Measurements from ENCODE around the gene PEX14.

PEX14 gene

DNA sequence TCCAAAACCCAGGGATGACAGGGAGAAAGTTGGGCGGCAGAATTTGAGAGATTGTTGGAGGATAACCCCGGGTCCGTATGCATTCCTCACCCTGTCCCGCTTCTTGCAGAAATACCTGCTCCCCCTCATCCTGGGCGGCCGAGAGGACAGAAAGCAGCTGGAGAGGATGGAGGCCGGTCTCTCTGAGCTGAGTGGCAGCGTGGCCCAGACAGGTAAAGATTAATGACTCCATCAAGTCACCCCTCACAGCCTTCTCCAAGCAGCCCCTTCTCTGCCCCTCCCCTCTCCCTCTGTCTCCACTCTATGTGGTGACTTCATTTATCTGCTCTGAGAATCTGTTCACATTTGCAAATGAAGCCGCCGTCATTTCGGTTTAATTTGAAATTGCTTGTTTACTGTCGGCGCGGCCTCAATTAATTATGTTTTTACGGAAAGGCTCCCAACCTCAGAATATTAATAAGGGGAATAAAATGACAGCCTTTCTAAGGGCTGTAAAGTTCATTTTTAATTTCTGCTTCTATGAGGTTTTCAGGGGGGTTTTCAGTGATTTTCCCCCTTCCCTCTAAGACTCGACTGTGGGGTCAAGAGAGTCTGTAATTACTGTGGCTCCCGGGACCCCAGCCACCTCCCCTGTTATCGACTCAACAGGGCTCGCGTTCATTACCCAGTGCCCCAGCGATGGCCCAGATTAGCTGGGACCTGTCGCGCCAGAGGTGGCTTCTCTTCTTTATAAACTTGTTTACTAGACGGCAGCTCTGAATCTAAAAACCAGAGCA, 148.3 kb downstream of the PEX14 start:
- DNase-seq, result no peak

DNA sequence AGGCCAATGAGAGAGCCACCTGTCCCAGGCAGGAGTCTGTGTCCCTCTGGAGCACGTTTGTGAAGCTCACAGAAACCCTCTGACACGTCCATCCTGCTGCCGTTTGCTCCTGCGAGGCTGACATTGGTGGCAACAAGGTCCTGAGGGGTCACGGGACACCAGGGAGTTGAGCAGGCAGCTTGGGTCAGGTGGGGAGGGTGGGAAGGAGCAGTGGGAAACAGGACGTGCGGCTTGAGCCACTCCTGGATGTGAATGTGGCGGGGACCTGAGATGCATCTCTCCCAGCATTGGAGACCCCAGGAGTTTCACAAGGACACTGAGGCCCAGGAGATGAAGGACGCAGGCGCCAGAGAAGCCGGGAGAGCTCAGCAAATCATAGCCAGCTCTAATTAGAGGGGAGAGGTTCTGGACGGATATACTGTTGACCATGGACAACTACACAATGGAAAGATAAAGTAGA, 149.0 kb downstream of the PEX14 start:
- DNase-seq, result no peak

DNA sequence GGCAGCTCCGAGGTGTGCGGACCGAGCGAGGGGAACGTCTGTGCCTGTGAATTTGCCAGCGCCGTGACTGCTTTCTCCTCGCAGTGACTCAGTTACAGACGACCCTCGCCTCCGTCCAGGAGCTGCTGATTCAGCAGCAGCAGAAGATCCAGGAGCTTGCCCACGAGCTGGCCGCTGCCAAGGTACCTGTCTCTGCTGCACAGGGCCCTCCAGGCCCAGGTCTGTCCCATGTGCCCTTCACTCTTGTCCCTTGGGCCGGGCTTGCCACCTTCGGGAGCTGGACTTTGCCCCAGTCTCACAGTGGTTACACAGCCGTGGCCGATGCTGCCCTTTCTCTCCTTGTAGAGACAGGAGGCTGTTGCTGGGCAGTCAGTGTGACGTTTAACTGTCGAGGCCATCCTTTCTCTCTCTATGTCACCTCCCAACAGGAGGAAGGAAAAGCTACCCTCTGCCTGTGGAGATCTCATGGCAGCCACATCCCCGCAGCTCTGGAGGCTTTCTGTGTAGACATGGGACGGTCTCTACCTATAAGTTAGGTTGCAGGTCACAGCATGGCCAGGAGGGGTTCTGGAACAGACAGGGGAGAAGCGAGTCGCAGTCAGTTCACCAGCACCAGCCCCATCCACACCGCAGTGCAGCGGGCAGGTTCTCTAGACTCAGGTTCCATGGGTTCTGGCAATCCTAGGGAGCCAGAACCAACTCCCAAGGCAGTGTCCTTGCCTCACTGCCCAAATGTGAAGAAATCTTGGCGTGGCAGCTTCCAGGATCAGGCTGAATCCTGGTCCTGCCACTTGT, 149.7 kb downstream of the PEX14 start:
- no peak for DNase-seq

DNA sequence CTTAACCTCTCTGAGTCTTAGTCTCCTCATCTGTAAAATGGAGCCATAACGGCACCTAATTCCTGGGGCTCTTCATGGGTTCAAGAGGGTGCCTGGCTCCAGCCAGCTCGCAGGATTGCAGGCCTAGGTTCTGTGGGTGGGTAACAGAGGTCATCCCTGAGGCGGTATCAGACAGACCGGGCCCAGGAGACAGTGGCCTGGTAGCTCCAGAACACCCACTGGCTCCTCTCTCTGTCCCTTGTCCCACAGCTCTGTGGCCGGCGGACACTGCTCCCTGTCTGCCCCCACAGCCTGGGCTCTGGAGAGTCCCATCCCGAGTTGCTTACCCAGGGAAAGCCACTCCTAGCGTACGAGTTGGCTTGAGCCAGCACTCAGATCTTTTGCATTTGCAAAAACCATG, 150.3 kb downstream of the PEX14 start:
- DNase-seq, result no peak

DNA sequence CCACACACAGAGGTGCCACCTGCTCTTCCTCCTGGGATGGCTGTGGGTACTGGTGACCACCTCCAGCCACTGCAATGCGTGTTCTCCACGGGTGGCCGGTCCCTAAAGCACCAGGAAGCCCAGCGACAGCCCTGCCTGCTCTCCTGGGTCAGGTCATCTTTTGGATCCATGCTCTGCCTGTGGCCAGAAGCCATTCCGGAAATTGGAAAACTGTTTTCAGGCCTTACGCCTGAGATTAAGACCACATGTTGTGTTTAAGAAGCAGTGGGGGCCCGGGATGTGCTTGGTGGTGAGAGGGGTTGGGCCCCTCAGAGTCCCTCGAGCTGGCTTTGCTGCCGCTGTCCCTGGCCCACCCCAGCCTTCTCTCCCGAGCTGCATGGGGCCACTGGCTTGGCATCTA, 150.8 kb downstream of the PEX14 start:
- DNase-seq, result no peak

DNA sequence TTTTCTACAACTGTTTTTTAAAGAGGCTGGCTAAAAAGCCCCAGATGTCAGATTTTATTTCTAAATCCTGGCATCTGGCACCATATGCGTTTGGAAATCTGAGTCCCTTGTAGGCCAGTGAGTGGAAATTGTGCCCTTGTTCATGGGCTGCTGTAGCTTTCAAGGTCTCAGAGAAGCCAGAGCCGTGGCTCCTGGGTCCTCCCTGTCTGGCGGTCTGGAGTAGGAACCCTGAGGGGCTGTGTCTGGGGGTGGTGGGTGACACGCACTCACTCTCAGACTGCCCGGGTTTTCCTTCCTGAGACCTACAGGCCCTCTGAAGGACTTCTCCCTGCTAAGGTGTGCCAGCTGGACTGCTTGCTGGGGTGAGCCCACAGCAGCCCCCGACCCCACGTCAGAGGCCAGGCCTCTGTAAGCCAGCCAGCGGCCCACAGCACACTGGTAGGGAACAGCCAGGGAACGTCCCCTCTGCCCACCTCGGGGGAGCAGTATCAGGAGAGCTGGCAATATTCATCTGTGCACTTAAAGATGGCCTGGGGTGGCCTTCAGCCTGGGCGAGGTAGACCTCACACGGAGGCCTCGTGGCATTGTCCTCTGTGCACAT, 151.5 kb downstream of the PEX14 start:
- no peak for DNase-seq

DNA sequence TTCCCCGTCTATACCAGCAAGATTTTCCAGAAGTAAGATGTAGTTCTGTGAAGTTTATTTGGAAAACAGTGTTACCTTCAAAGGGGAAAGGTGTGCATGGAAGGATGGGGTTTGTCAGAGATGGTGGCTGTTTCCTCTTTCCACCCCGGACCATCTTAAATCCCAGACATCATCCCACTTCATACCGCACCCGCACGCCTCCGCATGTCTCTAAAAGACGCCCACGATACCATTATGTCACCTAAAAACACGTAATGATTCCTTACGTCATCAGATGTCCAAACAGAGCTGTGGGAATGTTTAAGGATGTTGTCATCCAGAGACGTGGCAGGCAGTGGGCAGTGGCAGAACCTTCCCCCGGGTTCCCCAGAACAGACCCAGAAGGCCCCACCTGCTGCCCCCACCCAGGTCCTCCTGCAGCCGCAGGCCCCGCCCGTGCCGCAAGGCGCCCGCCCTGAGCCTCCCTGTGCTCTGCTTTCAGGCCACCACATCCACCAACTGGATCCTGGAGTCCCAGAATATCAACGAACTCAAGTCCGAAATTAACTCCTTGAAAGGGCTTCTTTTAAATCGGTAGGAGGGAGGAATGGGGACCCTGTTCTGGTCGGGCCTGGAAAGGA, 152.2 kb downstream of the PEX14 start:
- no peak for DNase-seq

DNA sequence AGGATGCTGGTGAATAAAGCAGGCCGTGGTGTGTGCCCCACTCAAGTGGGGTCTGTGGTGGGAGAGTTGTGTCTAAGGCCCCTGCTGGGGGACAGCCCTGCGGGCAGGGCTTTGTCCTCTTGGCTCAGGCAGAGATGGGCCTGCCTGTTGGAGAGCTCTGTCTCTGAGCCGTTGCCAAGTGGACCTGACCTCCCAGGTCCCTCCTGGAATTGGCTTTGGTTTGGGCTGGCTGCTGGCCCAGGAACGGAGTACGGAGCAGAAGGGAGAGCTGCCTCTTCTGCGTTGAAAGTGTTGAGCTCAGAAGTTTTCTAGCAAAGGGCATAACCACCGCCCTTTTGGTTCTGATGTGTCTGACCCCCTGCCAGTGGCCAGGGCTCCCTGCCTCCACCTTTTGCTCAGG, 153.9 kb downstream of the PEX14 start:
- no peak for DNase-seq

DNA sequence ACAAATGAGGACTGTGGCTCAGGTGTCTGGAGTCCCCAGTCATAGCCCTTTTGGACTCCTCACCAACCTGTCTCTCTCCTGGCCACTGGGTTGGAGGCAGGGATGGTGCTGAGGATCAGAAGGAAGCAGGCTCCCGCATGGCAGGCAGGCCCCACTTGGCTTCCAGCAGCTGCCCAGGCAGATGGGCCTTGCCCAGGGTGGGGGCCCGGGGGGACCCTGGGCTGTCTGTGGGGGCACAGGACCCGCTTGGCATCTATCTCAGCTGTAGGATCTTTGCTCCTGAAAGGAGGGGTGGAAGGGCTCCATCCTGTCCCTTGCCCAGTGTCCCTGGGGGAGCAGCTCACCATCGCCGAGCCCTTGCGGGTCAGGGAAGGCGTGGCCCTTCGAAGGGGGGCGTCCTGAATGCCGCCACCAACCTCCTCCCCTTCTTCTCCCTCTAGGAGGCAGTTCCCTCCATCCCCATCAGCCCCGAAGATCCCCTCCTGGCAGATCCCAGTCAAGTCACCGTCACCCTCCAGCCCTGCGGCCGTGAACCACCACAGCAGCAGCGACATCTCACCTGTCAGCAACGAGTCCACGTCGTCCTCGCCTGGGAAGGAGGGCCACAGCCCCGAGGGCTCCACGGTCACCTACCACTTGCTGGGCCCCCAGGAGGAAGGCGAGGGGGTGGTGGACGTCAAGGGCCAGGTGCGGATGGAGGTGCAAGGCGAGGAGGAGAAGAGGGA, 154.5 kb downstream of the PEX14 start:
- no peak for DNase-seq

DNA sequence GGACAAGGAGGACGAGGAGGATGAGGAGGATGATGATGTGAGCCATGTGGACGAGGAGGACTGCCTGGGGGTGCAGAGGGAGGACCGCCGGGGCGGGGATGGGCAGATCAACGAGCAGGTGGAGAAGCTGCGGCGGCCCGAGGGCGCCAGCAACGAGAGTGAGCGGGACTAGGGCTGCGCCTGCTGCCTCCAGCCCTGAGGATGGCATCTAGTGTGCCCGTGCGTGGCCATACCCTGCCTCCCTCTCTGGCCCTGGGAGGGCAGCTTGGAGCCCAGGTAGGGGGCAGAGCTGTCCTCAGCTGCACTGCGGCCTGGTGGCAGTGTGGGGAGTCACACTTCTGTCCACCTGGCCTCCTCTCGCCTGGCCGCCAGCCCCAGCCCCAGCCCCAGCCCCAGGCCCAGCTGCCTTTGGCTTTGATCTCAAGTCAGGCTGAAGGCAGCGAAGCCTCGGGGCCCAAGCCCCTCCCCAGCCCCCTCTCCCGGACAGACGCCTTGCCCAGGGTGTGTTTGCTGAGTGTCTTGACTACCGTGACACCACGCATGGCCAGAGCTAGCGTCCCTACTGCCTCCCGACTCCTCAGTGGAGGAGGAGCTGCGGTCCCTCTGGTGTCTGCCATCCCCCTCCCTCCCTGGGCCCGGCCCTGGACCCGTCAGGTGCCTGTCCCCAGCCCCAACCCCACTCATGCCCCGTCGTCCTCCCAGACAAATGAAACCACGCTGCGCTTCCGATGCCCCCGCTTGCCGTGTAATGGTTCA, 155.2 kb downstream of the PEX14 start:
- no peak for DNase-seq

DNA sequence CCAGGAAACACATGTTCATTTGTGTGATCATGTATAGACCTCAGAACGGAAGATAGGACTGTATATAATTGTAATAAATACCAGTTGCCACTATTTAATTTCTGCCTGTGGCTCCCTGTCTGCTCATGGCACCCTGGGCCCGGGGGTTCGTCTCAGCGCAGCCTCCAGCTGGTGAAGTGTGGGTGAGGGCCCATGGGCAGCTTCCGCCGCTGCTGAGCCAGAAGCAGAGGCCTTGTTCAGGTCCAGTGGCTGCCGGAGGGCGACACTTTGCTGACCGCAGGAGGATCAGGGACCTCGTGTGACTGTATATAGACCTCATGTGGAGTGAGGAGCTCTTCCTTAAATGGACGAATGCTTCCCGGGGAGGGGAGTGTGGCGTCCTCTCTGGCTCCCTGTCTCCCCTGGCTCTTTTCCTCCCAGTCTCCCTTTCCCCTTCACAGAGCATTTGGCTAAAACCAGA, 155.9 kb downstream of the PEX14 start:
- DNase-seq, result no peak

DNA sequence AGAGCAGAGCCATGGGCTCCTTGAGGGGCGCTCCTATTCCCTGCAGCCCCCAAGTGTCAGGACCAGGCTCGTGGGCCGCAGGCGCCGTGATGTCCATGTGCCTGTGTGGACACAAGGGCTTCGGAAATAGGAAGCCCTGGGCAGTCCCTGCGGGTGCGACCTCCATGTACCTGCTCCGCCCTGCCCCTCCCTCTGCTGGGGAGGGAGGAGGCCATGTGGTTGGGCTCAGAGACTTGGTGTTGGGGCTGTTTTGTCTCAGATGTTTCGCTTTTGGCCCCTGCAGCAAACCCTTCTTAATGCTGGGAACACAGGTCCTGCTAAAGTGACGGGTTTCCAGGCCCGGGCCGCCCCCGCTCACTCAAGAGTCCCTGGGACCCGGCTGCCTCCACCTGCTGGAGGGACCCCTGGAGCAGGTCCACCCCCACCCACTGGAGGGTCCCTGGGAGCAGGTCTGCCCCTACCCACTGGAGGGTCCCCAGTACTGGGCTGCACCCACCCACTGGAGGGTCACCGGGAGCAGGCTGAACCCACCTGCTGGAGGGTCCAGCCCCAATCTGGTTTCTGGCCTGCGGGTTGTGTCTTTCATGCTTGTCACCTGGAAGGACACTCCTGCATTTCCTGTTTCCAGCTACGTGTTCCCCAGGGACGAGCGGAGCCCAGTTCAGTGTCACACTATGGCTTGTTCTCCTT, 156.5 kb downstream of the PEX14 start:
- no peak for DNase-seq

DNA sequence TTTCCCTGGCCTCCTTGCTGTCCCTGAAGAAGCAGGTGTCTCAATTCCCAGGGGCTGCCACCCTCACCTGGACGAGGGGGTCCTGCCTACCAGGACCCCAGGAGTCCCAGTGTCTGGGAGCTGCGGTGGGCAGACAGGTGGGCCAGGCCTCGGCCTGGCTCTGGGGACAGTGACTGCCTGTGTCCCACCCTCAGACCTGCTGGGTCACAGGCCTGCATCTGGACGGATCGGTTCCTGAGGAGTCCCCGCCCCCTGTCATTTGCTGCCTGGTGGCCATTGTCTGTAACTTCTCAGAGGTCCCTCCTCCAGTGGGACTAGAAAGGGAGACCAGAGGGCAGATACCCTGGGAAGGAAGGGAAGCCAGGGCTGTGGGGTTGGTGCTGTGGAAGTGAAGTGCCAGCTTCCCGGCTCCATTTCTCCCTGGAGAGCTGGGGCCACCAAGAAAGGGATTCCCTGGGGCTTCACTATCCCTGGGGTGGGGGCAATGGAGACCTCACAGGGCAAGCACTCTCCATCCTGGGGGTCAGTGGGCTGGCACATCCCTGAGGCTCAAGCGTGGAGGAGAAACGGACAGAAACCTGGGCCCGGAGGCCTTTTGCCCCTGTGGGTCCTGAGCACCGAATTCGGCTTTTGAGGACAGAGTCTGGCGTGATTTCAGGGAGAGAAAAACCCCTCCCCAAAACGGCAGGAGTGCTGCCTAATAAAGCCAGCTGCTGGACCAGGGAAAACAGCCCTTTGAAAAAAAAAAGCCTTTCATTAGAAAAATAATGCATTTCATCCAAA, 157.3 kb downstream of the PEX14 start:
- no peak for DNase-seq

DNA sequence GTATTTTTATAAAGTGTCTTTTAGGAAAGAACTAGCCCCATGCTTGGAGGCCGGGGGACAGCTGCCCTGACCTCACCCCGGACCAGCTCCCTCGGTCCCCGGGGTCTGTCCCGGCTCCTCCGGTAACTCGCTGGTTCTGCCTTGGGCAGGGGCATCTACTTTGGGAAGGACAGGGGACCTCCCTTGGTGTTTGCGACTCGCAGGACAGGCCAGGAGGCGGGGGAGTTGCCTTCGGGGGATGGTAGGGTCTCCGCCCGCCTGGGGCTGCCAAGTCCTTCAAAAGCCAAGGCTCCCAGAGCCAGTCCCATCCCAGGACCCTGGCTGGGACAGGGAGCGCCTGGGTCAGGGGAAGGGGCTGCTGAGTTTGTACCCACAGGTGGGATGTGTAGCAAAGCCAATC, 157.9 kb downstream of the PEX14 start:
- no peak for DNase-seq

DNA sequence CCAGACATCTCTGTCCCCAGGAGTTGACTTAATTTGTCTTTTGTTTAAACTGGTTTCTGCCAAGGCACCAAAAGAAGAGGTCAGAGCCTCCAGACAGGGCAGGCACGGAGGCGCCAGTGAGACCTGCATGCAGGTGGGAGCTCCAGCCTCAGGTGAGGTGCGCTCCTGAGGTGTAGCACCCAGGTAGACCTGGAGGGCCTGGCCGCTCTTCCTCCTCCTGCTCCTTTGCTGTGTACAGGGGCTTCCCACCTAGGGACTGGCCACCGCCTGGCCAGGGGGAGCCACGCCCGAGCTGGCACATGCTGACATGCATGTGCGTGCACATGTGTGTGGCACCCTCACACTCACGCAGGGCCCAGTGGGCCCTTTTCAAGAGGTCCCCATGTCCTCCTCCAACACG, 158.7 kb downstream of the PEX14 start:
- no peak for DNase-seq

DNA sequence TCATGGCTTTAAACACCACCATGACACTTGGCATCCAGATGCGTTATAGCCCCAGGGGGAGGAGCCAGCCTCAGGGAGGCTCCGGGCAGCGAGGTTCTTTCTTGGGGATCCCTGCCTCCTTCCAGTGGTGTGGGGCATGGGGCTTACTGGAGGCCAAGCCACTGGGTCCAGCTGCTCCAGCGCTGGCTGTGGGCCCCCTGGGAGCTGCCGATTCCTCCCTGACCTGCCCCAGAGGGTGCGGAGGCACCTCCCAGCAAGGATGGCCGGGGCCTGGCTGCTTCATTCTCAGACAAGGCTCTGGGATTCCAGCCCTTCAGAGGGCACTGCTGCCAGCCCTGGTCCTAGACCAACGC, 159.3 kb downstream of the PEX14 start:
- no peak for DNase-seq

DNA sequence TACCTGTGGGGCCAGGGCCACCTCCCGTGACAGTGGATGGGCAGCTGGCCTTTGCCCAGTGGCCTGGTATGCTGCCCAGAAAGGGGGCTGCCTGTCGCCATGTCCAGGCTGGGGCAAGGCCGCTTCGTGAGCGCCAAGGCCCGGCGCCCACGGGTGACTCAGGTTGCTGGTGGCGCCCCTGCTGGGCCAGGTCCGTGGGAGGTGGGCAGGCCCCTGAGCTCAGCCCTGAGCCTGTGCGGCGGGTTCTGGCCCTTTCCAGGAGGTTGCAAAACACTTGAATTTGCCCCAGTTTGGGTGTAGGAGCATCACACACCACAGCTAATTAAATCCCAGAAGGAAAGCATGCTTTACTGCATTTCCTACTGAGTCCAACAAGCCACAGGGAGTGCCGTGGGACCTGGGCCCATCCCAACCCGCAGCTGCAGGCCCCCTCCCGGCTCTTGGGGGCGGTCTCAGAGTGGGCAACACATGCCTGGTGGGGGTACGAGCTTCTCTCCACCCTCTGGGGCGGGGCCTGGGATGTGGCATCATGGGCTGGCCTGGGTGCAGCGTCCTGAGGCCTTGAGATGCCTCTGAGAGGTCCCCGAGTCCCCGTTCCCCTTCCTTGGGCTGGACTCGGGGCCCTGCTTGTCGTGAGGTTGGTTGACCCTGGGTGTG, 159.8 kb downstream of the PEX14 start:
- DNase-seq, result no peak

DNA sequence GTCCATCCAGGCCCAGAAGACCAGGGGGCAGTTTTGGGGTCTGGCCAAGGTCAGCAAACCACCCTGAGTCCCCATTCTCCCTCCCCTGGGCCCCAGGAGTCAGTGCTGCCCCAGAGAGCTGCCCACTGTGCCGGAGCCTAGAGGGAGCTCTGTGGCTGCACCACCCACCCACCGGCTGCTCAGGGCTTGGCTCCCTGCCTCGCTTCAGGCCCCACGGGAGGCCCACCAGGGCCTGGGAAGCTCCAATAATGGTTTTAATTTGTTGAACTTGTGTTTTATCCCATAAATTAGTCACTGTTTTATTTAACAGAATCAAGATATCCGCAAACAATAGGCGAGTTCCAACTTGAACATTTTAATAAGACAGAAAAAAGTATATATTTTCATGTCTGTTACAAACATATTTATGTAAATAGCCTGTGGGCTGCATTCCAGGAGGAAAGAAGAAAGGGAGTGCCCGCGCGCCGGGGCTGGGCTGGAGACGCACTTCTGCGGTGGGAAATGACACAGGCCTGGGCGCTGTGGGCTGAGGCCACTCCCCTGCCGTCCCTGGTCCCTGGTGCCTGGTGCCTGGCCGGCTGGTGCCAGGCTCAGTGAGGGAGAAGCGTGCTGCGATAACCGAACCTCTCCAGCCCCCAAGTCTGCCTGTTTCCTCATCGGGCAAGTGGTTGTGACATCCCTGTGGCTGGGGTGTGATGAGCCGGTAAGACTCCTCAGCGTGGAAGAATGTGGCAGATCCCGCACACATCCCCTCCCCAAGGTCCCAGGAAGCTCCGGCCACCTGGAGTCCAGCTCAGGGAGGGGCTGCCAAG, 160.5 kb downstream of the PEX14 start:
- no peak for DNase-seq

DNA sequence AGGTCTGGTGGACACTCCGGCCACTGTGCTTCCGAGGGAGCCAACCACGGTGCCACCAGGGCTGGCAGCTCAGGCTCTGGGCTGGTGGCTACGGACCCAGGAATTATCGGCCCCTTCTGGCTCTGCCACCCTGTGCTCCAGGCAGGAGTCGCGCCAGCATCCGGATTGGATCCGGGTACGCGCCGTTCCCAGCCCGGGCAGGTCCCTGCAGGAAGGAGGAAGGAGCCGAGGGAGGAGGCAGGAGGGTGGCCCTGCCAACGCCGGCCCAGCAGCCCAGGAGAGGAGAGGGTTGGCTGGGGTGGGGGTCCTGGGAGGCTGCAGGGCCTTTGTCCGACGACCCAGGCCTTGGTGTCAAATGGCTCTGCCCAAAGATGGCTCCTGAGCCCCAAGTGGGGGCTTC, 161.2 kb downstream of the PEX14 start:
- DNase-seq, result no peak

All from GF-D8 (cell line).